HG02943 (cell line): ENCODE results near the gene WDR27.

Experiments
- ATAC-seq: cut with Tn5 transposase; IDR thresholded peaks from one replicate; pipeline ENCODE4 v1.9.1; 2021; ENCODE audit warnings: mild to moderate bottlenecking, low read depth, moderate library complexity; ENCODE audit not compliant: unreplicated experiment

Gene WDR27

DNA sequence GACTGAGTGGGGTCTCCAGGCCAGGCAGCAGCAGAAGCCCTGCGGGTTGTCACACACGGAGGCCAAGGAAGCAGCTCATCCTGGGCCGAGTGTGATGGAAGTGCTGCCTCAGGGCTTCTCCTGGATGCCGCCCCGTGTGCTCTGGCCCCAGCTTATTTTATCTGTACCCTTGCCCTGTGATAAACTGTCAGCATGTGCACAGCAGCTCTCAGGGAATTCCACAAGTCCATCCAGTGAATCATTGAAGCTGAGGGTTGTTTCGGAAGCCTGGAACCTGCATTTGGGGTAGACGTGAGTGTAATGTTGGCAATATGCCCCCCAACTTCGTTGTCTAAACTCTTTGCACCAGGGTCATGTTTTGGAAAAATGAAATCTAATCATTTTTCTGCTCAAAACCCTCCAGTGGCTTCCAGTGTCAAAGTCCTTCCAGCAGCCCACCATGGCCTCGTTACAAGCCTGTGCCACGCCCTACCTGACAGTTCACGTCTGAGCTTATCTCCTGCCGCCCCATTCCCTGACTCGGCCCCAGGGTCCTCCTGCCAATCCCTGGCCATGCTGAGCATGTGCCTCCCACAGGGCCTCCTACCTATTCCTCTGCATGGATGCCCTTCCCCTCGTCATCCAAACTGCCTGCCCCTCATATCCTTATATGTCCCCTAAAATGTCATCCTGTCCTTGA is 280.1 kb downstream of the WDR27 start:
- ATAC-seq = no peak

DNA sequence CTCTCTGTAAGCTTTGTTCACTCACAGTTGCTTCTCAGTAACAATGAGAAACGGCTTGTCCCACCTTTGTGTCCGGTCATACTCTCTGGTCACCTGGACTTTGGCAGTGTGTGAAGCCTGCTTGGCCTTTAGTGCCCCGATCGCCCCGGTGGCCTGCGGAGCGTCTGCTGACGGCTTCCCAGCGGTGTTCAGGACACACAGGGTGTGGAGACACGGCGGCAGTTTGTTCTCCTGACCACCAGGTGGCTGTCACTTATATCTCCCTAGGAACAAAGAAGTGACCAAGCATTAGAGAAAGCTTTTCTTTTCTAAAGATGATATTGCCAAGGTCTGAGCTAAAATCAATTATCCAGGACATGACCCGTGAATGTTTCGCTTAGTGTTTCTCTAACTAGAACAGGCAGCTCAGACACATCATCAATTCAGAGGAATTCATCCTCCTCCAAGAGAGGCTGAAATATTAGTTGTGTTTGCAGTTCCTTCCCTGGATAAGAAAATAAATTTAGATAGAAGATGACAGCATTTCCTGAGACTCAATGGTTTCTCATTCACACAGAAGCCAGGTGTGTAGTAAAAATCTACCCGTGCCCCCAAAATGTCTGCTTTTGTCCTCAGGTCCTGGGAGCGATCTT is 280.8 kb downstream of the WDR27 start:
- no peak for ATAC-seq

DNA sequence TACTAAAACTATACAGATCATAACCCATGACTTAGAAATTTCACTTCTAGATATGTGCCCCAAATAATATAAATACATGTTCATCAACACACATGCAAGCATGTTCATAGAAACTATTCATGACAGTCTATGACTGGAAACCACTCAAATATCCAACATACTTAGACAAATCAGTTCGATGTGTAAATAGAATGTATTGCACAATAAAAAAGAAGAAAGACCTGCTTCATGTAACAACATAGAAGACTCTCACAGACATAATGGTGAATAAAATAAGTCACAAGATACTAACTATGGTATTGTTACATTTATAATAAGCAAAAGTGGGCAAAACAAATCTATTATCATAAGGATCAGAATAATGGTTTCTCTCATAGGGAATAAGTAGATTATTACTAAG is 284.7 kb downstream of the WDR27 start:
- ATAC-seq = no peak

DNA sequence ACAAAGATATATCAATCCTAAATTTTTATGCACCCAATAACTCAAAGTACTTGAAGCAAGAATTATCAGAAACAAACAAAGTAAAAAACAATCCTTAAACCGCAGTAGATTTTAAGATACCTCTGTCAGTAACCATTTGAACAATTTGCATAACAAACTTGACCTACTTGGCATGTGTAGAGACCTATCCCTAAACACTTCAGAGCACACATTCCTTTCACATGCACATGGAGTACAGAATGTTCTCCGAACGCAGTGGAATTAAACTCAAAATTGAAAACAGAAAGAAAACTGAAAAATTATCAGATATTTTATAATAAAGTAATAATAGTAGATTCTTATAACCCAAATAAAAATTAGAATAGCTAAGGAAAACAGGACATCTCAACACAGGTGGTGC is 285.6 kb downstream of the WDR27 start:
- no peak for ATAC-seq

DNA sequence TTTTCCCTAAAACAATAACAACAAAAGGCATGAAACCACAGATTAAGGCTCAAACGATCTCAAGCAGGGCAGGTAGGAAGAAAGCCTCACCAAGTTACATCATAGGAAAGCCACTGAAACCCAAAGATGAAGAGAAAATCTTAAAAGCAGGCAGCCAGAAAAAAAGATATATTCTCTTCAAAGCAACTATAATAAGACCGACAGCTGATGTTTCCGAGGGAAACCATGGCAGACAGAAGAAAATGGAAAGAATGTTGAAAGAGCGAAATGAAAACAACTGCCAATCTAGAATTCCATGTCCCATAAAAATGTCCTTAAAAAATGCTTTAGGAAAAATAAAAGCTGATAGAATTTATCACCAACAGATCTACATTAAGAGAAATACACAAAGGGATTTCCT is 286.6 kb downstream of the WDR27 start:
- no peak for ATAC-seq

DNA sequence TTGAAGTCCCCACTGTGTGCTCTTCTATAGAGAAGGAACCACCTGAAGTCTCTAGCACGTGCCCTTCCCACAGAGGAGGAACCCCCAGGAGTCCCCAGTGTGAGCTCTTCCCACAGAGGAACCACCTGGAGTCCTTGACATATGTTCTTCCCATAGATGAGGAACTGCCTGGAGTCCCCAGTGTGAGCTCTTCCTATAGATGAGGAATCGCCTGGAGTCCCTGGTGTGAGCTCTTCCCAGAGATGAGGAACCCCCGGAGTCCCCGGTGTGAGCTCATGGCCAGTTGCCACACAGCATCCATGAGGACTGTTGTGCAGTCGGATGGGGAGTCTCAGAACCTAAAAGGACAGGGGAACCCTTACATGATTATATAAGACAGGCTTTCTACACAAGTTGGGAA is 290.1 kb downstream of the WDR27 start:
- no peak for ATAC-seq

DNA sequence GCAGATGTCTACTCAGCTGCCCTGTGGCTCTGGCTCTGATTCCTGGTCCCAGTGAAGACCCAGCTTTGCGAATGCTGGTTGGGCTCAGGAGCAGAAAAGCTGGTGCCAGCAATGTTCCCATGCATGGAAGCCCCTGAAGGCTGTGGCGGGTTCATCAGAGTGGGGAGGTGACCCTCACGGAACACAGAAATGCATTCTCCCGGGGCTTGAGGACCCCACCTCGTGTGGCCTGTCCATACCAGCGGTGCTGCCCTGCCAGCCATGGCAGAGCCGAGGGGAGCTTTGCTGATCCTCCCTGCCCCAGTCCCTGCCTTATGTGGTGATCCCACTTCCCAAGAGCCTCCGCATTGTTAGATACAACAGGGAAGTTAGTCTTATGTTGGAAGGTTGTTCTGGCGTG is 290.5 kb downstream of the WDR27 start:
- no peak for ATAC-seq

DNA sequence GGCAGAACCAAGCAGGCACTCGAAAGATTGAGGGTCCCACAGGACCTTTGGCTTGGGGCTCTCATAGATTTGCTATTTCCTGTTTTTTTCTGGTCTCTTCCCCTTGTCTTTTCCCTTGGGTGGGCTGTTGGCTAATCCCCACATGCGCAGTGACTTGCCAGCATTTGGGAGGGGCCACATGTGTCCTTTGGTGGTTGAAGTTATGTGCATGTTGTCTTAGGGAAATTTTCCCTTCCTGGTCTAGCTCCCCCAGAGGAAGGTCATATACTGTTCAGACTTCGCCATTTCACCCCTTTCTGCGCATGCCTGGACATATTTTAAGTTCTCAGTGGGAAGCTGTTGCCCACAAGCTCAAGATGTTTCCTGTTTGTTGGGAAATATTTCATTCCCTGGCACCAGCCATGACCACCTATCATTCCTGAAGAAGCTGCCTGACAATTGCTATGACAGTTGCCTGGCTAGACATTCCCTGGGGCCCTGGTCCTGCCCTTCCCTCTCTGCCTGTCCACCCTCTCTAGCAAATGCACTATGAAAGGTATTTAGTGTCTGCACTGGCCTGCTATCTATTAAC is 292.0 kb downstream of the WDR27 start:
- ATAC-seq = no peak

DNA sequence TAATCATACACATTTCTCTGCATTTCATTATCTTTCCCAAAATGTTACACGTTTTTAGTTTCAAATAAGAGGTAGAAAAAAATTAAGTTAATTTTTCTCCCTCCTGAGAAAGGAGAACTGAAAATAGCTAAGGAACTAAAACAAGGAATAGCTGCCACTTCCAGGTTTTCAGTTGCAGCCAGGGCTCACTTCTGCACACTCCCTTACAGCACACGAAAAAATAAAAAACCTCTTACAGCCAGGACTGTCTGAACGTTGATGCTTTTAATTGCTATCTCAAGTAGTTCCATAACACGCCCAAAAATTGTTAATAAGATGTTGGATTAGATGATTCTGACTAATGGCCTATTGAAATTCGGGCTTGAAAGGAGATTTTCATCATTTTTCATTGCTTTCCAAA is 294.5 kb downstream of the WDR27 start:
- no peak for ATAC-seq
